GM12873 (cell line): Measurements from ENCODE around the gene LYL1.

Source experiments
- TF ChIP-seq, protein P1 (sequence below): IDR thresholded peaks from 2 replicates; pipeline ENCODE4 v1.5.1; 2012; ENCODE audit warnings: low read depth, mild to moderate bottlenecking, moderate library complexity, low read length, control low read depth; ENCODE audit not compliant: insufficient read depth; ENCODE audit errors: missing control alignments

Gene LYL1

DNA sequence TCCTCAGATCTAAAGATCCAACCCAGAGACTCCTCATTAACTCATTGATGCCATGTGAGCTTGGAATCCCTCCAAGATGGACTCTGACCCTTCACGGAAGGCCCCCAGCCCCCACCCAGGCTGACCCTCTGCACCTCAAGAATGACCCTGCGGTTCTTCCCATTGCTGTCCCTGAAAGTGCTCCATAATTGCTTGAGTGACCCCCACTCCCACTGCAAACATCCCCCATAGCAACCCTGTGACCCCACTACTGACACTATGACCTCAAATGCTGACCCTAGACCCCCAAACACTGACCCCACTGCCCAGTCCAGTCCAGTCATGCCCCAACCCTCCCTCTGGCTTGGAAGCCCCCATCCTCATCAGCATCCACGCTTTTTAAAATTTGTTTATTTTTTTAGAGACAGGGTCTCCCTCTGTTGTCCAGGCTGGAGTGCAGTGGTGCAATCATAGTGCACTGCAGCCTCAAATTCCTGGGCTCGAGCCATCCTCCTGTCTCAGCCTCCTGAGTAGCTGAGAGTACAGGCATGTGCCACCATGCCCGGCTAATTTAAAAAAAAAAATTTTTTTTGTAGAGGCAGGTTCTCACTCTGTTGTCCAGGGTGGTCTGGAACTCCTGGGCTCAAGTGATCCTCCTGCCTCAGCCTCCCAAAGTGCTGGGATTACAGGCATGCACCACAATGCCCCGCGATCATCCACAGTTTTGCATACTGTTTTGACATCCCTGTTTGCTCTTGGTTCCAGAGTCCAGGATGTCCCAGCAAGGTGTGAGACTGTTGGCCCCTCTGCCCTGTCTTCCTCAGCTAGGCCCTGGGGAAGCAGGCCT is 855 bp downstream of the LYL1 start:
- TF ChIP-seq, protein P1, sequence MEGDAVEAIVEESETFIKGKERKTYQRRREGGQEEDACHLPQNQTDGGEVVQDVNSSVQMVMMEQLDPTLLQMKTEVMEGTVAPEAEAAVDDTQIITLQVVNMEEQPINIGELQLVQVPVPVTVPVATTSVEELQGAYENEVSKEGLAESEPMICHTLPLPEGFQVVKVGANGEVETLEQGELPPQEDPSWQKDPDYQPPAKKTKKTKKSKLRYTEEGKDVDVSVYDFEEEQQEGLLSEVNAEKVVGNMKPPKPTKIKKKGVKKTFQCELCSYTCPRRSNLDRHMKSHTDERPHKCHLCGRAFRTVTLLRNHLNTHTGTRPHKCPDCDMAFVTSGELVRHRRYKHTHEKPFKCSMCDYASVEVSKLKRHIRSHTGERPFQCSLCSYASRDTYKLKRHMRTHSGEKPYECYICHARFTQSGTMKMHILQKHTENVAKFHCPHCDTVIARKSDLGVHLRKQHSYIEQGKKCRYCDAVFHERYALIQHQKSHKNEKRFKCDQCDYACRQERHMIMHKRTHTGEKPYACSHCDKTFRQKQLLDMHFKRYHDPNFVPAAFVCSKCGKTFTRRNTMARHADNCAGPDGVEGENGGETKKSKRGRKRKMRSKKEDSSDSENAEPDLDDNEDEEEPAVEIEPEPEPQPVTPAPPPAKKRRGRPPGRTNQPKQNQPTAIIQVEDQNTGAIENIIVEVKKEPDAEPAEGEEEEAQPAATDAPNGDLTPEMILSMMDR: no peak

DNA sequence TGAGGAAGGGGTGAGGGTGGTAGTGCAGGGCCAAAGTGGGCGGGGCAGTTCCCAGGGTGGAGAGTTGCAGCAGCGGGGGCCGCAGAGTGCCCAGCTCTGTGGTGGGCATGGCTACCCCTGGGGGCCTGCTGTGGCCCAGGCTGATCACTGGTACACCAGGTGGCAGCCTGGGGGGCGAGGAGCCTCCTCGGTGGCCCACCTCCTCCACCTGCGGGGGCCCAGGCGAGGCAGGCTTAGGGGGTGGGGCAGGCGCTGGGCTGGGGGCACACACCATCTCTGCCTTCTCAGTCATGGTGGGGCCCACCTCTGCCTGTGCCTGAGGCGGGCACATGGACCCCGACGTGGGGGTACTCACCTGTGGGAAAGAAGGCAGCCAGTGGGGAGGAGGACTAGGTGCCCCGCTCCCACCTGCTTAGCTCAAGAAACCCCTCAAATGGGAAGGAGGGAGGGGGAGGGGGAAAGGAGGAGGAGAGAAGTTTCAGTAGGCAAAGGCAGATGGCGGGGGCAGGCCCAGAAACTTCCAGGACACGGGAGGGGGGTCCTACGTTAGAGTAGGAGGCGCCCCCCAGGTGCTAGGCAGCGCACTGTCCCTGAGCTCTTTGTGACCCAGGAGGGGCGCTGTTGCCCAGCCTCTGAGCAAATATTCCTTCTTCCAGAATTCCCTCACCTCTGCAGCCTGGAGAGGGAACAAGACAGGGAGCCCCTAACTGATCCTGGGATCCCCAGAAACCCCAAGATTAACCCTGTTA is 1.6 kb downstream of the LYL1 start:
- TF ChIP-seq, protein P1: peak; percentile 50

DNA sequence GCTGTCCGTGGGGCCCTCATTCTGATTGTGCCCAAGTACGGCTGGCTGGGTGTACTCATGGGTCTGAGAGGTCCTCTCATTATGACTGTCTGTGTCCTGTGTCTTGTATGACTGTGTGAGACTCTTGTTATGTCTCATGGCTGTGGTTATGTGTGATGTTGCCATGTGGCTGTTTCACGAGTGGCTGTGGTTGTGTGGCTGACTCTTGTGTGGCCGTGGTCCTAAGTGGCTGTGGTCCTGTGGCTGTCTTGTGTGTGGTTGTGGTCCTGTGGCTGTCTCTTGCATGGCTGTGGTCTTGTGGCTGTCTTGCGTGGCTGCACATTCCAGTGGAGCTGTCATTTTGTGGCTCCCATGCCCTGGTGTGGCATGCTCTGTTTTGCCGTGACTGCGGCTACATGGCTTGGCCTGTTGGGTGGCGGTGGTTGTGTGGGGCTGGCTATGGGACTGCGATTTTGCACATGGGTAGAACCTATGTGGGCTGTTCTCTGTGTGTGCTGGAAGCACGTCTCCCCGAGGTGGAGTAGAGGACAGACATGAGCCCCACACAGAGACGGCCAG is 2.5 kb downstream of the LYL1 start:
- TF ChIP-seq, protein P1: no peak

DNA sequence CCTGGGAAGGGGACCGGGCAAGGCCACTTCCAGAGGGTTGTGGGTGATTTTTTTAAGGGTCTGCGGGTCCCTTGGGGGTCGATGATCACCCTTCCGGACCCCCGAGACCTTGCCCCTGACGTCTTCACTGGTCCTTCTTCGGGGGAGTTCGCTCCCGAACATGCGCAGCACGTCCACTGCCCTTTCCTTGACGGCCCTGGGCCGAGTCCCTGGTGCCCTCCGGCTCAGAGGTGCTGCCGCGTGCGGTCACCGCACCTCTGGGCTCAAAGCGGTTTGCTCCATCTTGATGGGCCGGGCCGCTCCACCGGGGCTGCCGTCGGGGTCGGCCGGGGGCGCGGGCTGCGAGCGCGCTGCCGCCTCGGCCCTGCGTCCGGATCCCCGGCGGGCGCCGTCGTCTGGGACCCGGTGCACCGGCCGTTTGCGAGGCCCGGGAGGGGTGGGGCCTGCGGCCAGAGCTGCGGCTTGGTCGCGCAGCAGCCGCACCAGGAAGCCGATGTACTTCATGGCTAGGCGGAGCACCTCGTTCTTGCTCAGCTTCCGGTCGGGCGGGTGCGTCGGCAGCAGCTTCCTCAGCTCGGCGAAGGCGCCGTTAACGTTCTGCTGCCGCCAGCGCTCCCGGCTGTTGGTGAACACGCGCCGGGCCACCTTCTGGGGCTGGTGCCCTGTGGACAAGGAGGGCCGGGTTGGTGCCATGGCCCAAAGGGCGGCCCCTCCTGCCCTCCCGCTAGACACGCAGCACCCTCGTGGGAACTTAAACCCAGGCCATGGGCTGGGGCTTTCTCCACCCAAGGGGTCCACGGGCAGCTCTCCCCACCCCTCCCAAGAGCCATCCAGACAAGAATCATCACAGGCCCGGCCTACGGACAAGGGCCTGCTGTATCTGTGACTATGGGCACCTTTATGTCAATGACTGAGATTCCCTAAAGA is 3.3 kb downstream of the LYL1 start:
- TF ChIP-seq, protein P1: no peak

DNA sequence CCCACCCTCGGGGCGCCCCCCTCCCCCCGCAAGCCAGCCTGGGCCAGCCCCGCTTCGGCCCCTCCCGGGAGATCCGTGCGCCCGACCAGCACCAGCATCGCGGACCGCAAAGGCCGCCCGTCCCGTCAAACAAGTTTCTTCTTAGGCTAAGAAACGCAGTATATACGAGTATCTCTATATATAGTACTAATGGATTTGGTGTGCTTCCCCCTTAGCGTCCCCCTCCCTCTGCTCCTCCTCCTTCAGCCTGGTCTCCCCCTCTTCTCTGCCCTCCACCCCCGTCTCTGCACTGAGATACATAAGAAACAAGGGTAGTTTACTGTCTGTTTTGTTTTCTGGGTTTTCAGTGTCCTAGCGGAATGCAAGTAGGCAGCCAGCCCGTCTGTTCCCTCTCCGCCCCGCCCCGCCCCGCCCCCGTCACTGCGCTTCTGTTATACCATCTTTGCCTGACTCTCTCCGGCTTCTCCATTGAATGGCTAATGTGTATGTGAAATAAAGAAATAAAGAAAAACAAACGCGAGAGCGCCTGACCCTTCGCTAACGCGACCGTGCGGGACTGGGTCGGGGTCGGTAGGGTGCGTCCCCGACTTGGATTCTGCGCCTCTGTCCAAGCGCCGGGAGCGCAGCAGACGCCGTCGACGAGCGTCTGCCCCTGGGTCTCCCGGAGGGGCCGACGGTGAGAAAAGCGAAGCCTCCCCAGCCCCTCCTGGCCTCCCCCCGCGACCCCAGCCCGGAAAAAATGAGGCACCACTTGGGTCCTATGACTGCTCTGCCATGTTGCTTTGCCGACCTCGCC is 4.2 kb downstream of the LYL1 start:
- TF ChIP-seq, protein P1: no peak

DNA sequence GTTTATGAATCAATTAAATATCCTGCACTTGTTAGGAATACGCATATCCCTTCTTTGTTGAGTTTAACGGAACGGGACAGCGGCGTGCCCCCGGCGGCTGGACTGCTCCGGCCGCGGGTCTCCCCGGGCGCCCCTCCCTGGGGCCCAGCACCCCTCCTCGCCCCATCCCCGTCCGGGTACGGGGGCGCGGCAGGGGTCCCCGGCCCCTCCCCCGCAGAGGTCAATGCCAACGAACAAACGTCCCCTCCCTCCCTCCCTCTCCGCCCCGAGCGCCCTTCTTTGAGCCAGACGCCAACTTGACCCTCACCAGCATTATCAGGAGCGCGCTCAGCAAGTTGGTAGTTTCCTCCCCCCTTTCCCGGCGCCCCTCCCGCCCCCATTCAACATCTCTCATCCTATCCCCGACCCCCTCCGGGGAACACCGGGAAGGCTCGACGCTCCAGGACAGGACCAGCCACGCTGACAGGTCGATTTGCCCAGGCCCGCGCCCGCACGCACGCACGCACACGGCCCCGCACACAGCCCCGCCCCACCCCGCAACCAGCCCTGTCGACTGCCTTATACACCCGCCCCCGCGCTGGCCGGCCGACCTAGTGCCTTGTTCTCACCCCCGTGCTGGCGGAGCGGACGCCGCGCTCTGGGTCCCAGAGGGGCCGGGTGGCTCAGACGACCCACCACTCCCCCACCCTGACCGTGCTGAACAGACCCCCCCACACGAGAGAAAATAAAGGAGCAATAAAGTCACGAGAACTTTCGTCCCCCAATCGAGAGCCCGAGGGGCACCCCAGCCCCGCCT is 5.0 kb downstream of the LYL1 start:
- TF ChIP-seq, protein P1: no peak
